ENCODE results near the gene TPRN. TPM values are rescaled to one million over a fixed set of nuclear protein-coding genes. Genes with fewer than 3 reads are reported as not detected.

TPRN gene
- total and polyA plus RNA-seq, 2 donors (not counting 3 experiments of a cell fraction or from before 2014, with no cell fraction given) = 4.3 to 12.4 TPM

- H4K20me1 ChIP-seq (replicated peaks; ENCODE audit: control insufficient read depth, extremely low read depth, insufficient read depth, low read length) = no peaks in the 10 kb centered on the region
- no TSS peak for BruUV-seq (replicated peaks)
- dilution Hi-C loops (cut with MboI; ENCODE audit: extremely low pct_ligation_motif_present, low sequenced_read_pairs) (no loop called here), intact Hi-C loops (cut with micrococcal nuclease) (no loop called here)
- H2AFZ ChIP-seq (ENCODE audit: low read depth, low read length) = no peak overlapping the region
- no peaks in the 10 kb centered on the region for H3K9me1 ChIP-seq (replicated peaks; ENCODE audit: control insufficient read depth, extremely low read depth, insufficient read depth, low read length)
- H3K79me2 ChIP-seq (ENCODE audit: control insufficient read depth, insufficient read depth, low read length) = no peaks in the 10 kb centered on the region
- FAIRE-seq (no peak), DNase-seq (ENCODE audit: low read depth, low spot score) (no peak)
- no peak overlapping the region for H3K9ac ChIP-seq (replicated peaks; ENCODE audit: extremely low read depth, insufficient read depth, low read length)
- CTCF ChIA-PET = interaction anchor here (1.0 kb wide), 2 partner anchors 9 to 69 kb away, joined by 3 read pairs; no protein-coding TSS in a partner anchor
- peaks cover 26 to 31% of the 10 kb centered on the region in 2 experiments for H3K27me3 ChIP-seq (ENCODE audit: control insufficient read depth in 2 of 2, insufficient read depth in 2 of 2, low read length in 2 of 2)
- H3K4me3 ChIP-seq (replicated peaks in 1 of 3; ENCODE audit: insufficient read depth in 1 of 3, low read depth in 1 of 3, low read length in 3 of 3) = no peak overlapping the region
- peak; percentile 77 for TF ChIP-seq EZH2 (IDR thresholded peaks at IDR 0.05; ENCODE audit: borderline replicate concordance, low read depth, low read length, severe bottlenecking)
- no peak for TF ChIP-seq POLR2A (IDR thresholded peaks at IDR 0.05; ENCODE audit: low read depth, low read length)
- TF ChIP-seq, protein P1, sequence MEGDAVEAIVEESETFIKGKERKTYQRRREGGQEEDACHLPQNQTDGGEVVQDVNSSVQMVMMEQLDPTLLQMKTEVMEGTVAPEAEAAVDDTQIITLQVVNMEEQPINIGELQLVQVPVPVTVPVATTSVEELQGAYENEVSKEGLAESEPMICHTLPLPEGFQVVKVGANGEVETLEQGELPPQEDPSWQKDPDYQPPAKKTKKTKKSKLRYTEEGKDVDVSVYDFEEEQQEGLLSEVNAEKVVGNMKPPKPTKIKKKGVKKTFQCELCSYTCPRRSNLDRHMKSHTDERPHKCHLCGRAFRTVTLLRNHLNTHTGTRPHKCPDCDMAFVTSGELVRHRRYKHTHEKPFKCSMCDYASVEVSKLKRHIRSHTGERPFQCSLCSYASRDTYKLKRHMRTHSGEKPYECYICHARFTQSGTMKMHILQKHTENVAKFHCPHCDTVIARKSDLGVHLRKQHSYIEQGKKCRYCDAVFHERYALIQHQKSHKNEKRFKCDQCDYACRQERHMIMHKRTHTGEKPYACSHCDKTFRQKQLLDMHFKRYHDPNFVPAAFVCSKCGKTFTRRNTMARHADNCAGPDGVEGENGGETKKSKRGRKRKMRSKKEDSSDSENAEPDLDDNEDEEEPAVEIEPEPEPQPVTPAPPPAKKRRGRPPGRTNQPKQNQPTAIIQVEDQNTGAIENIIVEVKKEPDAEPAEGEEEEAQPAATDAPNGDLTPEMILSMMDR (IDR thresholded peaks at IDR 0.05; ENCODE audit: extremely low read depth in 1 of 2, insufficient read depth in 1 of 2, low read depth in 1 of 2, low read length in 2 of 2) = no peak
- POLR2A ChIA-PET = no interaction called here
- H3K27ac ChIP-seq (ENCODE audit: insufficient read depth, low read depth, low read length) = no peak overlapping the region
- no peaks in the 10 kb centered on the region for H3K36me3 ChIP-seq (ENCODE audit: control insufficient read depth in 2 of 2, extremely low read depth in 1 of 2, insufficient read depth in 2 of 2, low read length in 2 of 2)
- H3K9me3 ChIP-seq (replicated peaks; ENCODE audit: control insufficient read depth, insufficient read depth, low read length) = no peaks in the 10 kb centered on the region
- H3K4me1 ChIP-seq (ENCODE audit: control insufficient read depth, extremely low read depth, insufficient read depth, low read length) = peaks cover 3% of the 10 kb centered on the region
- H3K4me2 ChIP-seq (ENCODE audit: insufficient read depth, low read length) = no peak overlapping the region
Measured at GRCh38 chr9:137167747-137168572, 32.6 kb downstream of the TPRN start.

GRCh38 chr9:137167277-137167746 is 33.2 kb downstream of the TPRN start:
- Histone ChIP-seq H3K9ac (replicated peaks; ENCODE audit: extremely low read depth, insufficient read depth, low read length) (no peak overlapping the region), H3K9me3 (replicated peaks; ENCODE audit: control insufficient read depth, insufficient read depth, low read length) (no peaks in the 10 kb centered on the region), H3K27me3 (ENCODE audit: control insufficient read depth in 2 of 2, insufficient read depth in 2 of 2, low read length in 2 of 2) (peaks cover 31 to 36% of the 10 kb centered on the region in 2 experiments), H3K4me2 (ENCODE audit: insufficient read depth, low read length) (no peak overlapping the region), H3K27ac (ENCODE audit: insufficient read depth, low read depth, low read length) (no peak overlapping the region), H3K4me1 (ENCODE audit: control insufficient read depth, extremely low read depth, insufficient read depth, low read length) (peaks cover 3% of the 10 kb centered on the region), H3K79me2 (ENCODE audit: control insufficient read depth, insufficient read depth, low read length) (no peaks in the 10 kb centered on the region), H4K20me1 (replicated peaks; ENCODE audit: control insufficient read depth, extremely low read depth, insufficient read depth, low read length) (no peaks in the 10 kb centered on the region), H3K9me1 (replicated peaks; ENCODE audit: control insufficient read depth, extremely low read depth, insufficient read depth, low read length) (no peaks in the 10 kb centered on the region), H2AFZ (ENCODE audit: low read depth, low read length) (no peak overlapping the region), H3K4me3 (replicated peaks in 1 of 3; ENCODE audit: insufficient read depth in 1 of 3, low read depth in 1 of 3, low read length in 3 of 3) (no peak overlapping the region), H3K36me3 (ENCODE audit: control insufficient read depth in 2 of 2, extremely low read depth in 1 of 2, insufficient read depth in 2 of 2, low read length in 2 of 2) (no peaks in the 10 kb centered on the region)
- dilution Hi-C loops (cut with MboI; ENCODE audit: extremely low pct_ligation_motif_present, low sequenced_read_pairs) = no loop called here
- TF ChIP-seq, protein P1 (IDR thresholded peaks at IDR 0.05; ENCODE audit: extremely low read depth in 1 of 2, insufficient read depth in 1 of 2, low read depth in 1 of 2, low read length in 2 of 2) = no peak
- peak; percentile 47 for TF ChIP-seq EZH2 (IDR thresholded peaks at IDR 0.05; ENCODE audit: borderline replicate concordance, low read depth, low read length, severe bottlenecking)
- DNase-seq (ENCODE audit: low read depth, low spot score) (no peak), FAIRE-seq (no peak)
- intact Hi-C loops (cut with micrococcal nuclease) = no loop called here
- CTCF ChIA-PET = interaction anchor here (1.0 kb wide), 2 partner anchors 9 to 69 kb away, joined by 3 read pairs; no protein-coding TSS in a partner anchor
- POLR2A ChIA-PET = no interaction called here
- BruUV-seq (replicated peaks) = no TSS peak
